Subcutaneous adipose tissue (tissue), 4 donors: ENCODE data around the gene GALNT14. TPM values are rescaled to one million over a fixed set of nuclear protein-coding genes. Genes with fewer than 3 reads are reported as not detected.

Experiments
- total RNA-seq, 4 donors: library from RNA; depleted of rRNA; stranded (reverse); fragments of >200 nt; gene quantifications; one replicate each; pipeline ENCODE4 v1.1.0, GENCODE V29; 2016
- TF ChIP-seq, protein P1 (sequence below): fragments of 450-650 bp; IDR thresholded peaks from one replicate; pipeline ENCODE4 v1.5.1; 2016; ENCODE audit warnings: low read depth, mild to moderate bottlenecking, control low read depth, antibody characterized with exemption, moderate library complexity

The GALNT14 gene
- total RNA-seq, 4 donors from 2014 or later: 0.66 to 1.1 (median 0.90) TPM

DNA sequence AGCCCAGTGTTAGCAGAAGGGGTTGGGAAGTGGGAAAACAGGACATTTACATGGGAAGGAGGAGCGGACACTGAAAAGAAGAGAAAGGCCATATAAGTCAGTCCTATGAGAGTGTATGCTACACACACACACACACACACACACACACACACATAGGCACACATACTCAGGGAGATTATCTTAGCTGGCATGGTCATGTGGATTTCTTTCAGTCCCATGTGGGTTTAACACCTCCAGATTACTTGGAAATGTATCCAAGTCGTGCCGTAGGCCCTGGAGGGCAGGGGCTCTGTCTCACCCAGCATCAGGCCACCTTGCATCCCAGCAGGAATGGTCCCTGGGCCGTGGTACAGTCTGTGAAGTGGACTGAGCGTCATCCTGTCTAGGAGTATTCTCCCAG is 217.7 kb downstream of the GALNT14 start:
- TF ChIP-seq, protein P1, sequence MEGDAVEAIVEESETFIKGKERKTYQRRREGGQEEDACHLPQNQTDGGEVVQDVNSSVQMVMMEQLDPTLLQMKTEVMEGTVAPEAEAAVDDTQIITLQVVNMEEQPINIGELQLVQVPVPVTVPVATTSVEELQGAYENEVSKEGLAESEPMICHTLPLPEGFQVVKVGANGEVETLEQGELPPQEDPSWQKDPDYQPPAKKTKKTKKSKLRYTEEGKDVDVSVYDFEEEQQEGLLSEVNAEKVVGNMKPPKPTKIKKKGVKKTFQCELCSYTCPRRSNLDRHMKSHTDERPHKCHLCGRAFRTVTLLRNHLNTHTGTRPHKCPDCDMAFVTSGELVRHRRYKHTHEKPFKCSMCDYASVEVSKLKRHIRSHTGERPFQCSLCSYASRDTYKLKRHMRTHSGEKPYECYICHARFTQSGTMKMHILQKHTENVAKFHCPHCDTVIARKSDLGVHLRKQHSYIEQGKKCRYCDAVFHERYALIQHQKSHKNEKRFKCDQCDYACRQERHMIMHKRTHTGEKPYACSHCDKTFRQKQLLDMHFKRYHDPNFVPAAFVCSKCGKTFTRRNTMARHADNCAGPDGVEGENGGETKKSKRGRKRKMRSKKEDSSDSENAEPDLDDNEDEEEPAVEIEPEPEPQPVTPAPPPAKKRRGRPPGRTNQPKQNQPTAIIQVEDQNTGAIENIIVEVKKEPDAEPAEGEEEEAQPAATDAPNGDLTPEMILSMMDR: no peak

DNA sequence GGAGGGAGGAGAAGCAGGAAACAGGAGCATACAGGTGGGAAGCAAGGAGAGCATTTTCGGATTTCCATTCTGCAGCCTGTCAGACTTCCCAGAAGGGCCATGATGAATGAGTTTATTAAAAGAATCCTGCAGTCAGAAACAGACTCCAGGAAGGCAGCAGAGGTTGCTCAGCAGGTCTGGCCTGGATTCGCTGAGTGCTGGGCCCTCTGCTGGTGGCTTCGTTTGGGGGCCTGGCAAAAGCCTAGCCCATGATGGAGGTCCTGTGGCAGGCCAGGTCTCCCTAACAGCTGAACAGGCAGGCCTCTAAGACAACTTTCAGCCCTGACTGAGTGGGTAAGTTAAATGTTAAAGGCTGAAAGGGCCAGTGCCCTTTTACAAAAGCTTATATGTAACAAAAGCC is 222.8 kb downstream of the GALNT14 start:
- TF ChIP-seq, protein P1: no peak

DNA sequence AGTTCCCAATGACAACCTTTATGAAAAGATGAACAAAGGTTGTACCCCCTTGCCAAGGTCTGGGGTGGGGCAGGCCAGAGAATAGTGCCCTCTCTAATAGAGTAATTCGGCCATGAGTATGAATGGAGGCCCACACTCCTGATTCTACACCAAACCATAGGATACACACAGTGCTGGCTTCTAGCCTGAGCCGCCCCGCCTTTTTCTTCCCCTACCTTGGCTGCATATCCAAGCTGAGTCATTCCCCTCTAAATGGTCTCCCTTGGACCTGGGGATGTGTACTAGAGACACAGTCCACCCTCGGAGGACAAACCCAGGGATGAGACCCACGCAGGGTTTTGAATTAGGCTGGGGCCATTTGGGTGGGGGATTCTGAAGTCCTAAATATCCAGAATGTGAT is 223.8 kb downstream of the GALNT14 start:
- TF ChIP-seq, protein P1: no peak

DNA sequence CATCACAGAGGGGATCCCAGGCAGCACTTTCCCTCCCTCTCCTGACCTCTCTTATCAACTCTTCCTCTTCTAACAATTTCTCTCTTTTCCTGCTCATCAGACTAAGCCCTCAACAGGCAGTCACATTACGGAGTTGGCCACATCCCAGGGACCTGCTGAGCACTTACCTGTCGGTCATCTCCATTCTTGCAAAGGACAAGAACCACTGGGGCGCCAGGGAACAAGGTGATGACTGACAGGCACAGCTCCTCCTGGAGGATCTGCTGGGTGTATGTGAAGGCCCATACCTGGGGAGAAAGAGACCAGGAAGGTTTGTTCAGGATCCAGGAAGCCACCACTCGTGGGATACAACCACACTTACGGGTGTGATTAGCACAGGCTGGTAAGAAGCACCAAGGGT is 226.2 kb downstream of the GALNT14 start:
- TF ChIP-seq, protein P1: no peak

DNA sequence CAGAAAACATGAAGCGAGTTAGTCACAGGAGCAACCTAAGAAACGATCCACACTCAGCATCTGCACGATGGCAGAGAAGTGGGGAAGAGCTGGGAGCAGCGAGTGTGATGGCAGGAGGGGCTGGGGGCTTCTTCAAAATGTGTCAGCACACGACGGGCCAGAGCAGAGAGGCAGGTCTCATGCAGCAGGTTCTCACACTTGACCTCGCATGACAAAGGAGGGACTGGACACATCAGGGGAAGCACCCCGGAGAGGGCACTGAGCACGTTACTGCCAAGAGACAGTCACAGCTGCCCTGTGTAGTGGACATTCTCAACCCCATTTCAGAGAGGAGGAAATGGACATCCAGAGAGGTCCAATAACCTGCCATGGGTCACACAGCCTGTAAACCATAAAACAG is 226.9 kb downstream of the GALNT14 start:
- TF ChIP-seq, protein P1: no peak

DNA sequence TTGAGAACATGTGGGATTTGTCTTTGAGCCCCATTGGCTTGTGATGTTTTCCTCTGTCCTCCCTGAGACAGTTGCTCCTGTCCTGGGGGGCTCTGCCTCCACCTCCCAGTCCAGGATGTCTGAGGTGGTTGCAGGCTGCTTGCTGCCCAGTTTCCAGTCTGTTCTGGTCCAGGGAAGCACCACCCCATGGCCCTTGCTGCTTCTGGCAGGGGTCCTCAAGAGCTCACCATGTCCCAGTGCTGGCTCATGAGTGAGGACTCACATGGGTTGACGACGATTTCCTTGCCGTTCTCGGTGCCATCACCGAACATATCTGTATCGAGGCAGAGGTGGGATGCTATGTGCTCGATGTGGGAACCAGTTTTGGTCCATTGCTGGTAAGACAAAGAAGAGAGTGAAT is 227.6 kb downstream of the GALNT14 start:
- TF ChIP-seq, protein P1: no peak

DNA sequence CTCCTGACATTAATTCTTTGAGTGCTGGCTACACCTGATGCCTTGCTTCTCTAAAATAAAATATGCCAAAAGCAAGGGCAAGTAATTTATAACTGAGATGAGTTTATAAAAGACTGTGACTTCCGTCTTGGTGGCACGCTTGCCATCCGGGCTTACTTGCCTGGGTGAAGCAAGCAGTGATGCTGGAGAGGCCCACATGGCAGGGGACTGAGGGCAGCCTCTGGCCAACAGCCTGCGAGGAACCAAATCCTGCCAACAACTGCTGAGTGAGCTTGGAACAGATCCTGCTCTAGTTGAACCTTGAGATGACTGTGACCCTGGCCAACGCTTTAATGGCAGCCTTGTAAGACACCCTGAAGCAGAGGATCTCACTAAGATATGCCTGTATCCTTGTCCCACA is 234.9 kb downstream of the GALNT14 start:
- TF ChIP-seq, protein P1: no peak
